Measurements from ENCODE around the gene ACTR6. TPM values are rescaled to one million over a fixed set of nuclear protein-coding genes. Genes with fewer than 3 reads are reported as not detected.
"Not testable (repeated sequence)": the region's sequence is repeated elsewhere in the genome, so short reads cannot be mapped to it uniquely, and the experiment has no call there.

ACTR6 gene
- total RNA-seq, 2 donors from 2014 or later, result 12.1 to 19.4 TPM

DNA sequence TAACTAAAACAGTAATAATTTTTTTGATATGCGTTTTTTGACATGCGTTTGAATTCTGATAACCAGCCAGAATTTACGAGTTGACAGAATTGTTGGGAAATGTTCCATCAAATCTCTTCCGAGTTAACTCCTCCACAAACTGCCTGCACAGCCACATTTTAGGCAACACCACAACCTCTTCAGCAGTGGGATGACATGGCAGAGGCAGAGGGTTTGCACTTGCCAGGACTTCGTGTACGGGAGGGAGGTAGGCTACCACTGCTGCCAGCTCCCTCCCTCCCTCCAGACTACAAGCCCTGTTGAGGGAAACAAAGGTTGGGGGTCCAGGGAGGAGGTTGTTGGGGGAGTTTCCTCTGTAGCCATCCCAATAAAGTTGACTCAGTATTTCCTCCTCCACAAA is 14.5 kb upstream of the ACTR6 start:
- peak; percentile 50 for DNase-seq (ENCODE audit: low spot score)
- TF ChIP-seq, protein P1, sequence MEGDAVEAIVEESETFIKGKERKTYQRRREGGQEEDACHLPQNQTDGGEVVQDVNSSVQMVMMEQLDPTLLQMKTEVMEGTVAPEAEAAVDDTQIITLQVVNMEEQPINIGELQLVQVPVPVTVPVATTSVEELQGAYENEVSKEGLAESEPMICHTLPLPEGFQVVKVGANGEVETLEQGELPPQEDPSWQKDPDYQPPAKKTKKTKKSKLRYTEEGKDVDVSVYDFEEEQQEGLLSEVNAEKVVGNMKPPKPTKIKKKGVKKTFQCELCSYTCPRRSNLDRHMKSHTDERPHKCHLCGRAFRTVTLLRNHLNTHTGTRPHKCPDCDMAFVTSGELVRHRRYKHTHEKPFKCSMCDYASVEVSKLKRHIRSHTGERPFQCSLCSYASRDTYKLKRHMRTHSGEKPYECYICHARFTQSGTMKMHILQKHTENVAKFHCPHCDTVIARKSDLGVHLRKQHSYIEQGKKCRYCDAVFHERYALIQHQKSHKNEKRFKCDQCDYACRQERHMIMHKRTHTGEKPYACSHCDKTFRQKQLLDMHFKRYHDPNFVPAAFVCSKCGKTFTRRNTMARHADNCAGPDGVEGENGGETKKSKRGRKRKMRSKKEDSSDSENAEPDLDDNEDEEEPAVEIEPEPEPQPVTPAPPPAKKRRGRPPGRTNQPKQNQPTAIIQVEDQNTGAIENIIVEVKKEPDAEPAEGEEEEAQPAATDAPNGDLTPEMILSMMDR (IDR thresholded peaks at IDR 0.05), result no peak
- Histone ChIP-seq H3K9me3 (no peaks in the 10 kb centered on the region), H3K4me3 (no peak overlapping the region), H3K36me3 (no peaks in the 10 kb centered on the region), H3K4me1 (peaks cover 0 to 25% of the 10 kb centered on the region in 2 donors), H3K27ac (no peak overlapping the region), H3K27me3 (no peaks in the 10 kb centered on the region)

DNA sequence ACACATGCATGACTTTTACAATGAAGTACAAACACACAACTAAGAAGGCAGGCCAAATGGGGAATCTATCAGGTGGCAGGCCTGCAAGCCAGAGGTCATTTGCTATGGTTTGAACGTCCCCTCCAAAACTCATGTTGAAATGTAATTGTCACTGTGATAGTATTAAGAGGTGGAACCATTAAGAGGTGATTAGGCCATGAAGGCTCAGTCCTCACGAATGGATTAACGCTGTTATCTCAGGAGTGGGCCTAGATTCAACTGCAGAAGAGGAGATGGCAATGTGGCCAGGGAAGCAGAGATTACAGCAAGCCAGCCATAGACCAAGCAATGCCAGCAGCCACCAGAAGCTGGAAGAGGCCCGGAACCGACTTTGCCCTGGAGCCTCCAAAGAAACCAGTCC is 13.5 kb upstream of the ACTR6 start:
- H3K4me1 ChIP-seq, result peaks cover 0 to 25% of the 10 kb centered on the region in 2 donors
- H3K27ac ChIP-seq, result no peak overlapping the region
- no peak overlapping the region for H3K4me3 ChIP-seq
- no peaks in the 10 kb centered on the region for H3K9me3 ChIP-seq
- TF ChIP-seq, protein P1 (IDR thresholded peaks at IDR 0.05), result no peak
- peak; percentile 21 for DNase-seq (ENCODE audit: low spot score)
- no peaks in the 10 kb centered on the region for H3K36me3 ChIP-seq
- H3K27me3 ChIP-seq, result no peaks in the 10 kb centered on the region

DNA sequence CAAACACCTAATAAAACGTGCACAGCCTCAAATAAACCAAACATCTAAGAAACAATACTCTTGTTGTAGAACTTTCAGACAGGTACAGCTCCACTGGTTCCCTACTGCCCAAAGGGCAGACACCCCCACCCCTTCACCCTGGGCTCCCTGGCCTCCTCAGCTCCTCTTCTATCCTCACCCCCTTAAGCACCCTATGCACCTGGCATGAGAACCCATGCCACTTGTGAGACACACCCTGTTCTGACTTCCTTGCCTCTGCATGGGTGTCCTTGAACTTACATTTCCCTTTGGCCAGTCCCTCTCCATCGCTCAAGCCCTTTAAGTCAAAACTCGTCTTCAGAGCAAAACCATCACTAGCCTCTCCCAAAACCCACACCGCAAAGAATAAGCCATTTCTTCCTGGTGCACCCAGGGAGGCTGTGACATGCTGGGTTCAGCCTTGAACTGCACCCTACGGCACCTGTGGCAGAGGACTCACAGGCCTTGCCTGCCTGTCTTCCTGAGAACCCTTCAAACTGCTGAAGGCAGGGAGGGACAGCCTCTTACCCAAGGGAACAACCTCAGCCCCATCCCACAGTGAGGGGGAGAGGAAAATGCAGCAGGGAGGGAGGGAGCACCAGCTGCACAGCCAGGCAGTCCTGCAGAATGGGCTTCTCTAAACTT is 12.6 kb upstream of the ACTR6 start:
- peak; percentile 48 for DNase-seq (ENCODE audit: low spot score)
- Histone ChIP-seq H3K4me3 (no peak overlapping the region), H3K27ac (no peak overlapping the region), H3K4me1 (peaks cover 0 to 25% of the 10 kb centered on the region in 2 donors), H3K9me3 (no peaks in the 10 kb centered on the region), H3K36me3 (no peaks in the 10 kb centered on the region), H3K27me3 (no peaks in the 10 kb centered on the region)
- TF ChIP-seq, protein P1 (IDR thresholded peaks at IDR 0.05), result no peak

DNA sequence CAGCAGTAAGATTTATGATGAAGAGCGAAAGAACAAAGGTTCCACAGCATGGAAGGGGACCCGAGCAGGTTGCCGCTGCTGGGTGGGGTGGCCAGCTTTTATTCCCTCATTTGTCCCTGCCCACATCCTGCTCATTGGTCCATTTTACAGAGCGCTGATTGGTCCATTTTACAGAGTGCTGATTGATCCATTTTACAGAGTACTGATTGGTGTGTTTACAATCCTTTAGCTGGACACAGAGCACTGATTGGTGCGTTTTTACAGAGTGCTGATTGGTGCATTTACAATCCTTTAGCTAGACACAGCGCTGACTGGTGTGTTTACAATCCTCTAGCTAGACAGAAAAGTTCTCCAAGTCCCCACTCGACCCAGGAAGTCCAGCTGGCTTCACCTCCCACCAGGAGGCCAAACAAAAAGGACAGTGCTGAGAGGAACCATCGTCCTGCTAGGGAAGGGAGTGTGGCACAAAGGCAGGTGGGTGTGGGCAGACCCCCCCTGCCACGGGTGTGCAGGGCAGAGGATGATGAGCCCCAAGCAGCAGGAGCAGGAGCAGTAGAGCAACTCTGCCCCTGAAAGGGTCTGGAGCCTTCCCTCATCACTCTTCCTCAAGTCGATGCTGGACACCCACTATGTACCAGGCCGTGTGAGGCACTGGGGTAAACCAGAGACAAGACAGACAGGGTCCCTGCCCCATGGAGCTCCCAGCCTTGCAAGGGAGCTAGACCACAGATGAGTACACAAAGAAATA is 11.6 kb upstream of the ACTR6 start:
- H3K4me1 ChIP-seq, result peaks cover 0 to 29% of the 10 kb centered on the region in 2 donors
- not testable (repeated sequence) for H3K4me3 ChIP-seq, H3K9me3 ChIP-seq, H3K27me3 ChIP-seq, H3K27ac ChIP-seq, H3K36me3 ChIP-seq
- peak; percentile 42 for DNase-seq (ENCODE audit: low spot score)

DNA sequence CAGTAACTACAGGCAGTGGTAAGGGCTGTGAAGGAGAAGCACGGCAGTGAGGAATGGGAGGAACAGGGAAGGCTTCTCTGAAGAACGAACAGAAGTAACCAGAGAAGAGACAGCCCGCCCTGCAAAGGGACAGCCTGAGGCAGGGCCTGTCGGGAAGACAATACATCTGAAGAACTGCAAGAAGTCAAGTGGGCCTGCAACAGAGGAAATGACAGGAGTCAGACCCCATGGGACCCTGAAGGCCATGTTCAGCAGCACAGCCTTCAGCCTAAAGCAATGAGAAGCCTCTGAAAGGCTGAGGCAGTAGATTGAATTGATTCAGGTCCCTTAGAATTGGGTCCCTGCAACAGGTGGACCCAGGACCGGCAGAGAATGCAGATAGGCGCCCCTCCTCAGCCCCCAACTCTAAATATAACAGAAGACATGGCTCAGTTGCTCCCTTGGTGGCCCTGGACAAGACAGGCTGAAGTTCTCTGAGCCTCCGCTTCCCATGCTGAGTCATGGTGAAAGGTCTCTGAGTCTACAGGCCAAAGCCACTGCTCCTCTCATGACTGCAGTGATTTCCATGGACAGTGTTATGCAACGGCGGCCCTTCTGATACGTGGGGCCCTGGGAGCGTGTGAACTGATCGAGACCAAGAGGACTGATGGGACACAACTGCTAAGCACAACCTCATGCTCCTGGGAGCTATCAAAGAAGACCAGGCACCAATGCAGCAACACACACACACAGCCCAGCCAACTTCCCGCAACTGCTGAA is 10.8 kb upstream of the ACTR6 start:
- DNase-seq (ENCODE audit: low spot score), result peak; percentile 38
- no peak overlapping the region for H3K4me3 ChIP-seq
- H3K36me3 ChIP-seq, result no peaks in the 10 kb centered on the region
- no peaks in the 10 kb centered on the region for H3K9me3 ChIP-seq
- H3K4me1 ChIP-seq, result peaks cover 0 to 29% of the 10 kb centered on the region in 2 donors
- no peak overlapping the region for H3K27ac ChIP-seq
- no peaks in the 10 kb centered on the region for H3K27me3 ChIP-seq
- TF ChIP-seq, protein P1 (IDR thresholded peaks at IDR 0.05), result no peak

DNA sequence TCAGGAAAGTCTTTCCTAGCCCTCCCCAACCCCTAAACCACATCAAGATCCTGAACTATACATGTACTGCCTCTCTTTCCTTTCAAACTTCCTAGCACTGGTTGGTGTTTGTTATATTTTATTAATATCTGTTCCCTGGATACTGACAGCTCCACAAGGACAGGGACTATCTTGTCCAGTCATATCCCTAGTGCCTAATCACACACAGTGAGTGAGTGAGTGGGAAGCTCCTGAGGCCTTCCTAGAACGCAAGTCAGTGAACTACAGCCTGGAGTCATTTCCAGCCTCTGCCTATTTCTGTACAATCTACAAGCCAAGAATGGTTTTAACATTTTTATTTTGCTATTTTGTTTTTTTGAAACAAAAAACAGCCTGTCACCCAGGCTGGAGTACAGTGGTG is 7.5 kb upstream of the ACTR6 start:
- no peak for DNase-seq (ENCODE audit: low spot score)
- Histone ChIP-seq H3K36me3 (no peaks in the 10 kb centered on the region), H3K27me3 (no peaks in the 10 kb centered on the region), H3K27ac (peak overlapping the region in 1 of 2 donors; percentile 26), H3K4me1 (peaks cover 0 to 4% of the 10 kb centered on the region in 2 donors), H3K4me3 (no peak overlapping the region), H3K9me3 (no peaks in the 10 kb centered on the region)
- TF ChIP-seq, protein P1 (IDR thresholded peaks at IDR 0.05), result no peak
